ENCODE data around the gene PWWP2A.
"Not testable (repeated sequence)": the region's sequence is repeated elsewhere in the genome, so short reads cannot be mapped to it uniquely, and the experiment has no call there.

PWWP2A gene

DNA sequence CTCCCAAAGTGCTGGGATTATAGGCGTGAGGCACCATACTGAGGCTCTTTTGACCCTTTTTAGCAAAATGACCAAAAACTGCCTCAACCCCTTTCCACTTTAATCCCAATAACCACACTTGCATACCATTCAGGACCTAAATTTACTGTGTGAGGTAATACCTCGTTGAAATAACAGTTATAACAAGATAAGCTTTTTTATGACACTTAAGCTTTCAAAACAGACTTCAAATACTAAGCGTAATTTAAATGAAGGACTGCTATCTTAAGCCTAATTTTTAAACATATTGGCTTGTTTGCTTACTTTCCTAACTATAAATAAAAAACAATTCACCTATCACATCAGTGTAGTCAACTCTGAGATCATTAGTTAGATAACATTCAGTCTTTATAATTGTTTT, 37.8 kb downstream of the PWWP2A start:
- DNase-seq: no peak

DNA sequence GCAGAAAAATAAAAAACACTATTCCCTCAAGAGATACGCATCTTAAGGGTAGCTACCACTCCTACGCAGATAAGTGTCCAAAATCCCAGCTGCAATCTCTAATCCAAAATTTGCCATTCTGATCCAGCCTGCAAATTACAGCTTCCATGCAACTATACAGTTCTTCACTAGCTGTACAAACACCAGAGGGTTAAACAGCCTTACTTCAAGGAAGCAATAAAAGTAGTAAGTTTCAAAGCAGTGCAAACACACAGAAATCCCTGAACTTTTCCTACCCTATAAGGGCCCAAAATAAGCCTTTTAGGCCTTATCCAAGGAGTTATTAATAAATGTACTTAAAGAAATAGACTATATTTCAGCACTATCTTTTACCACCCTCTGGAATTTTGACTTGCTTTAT, 39.5 kb downstream of the PWWP2A start:
- no peak for DNase-seq

DNA sequence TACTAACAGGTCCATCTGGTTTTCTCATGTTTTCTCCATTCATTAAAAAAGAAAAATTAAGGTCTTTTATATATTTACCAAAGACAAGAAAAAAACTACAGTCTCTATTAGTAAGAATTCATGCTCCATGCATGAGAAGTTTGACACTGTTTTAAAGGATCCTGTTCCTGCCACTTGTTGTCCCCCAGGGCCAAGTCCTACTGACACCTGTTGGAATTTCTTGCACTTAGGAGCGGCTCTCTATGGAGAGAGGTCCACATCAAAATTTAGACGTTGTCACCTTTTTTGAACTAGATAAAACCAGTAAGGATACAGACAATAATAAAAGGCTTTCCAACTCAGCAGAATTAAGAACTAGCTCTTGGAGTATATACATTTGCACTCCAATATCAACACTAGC, 42.3 kb downstream of the PWWP2A start:
- no peak for DNase-seq

DNA sequence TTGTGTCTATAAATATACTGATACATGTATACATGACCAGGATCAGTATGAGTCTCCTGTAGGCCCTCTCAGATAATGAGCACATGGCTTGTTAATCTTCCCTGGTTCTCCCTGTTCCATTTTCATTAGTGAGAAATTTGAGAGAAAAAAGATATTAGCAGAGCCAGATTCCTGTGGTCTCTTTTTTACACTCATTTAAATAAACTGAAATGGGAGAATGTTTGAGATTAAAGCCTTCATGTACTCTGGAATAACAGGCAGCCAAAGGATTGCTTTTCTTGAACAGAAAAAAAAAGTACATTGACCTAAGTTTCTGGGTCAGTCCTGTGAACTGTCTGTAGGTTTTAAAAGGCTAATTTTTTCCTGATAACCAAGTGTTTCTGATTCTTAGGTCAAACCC, 44.2 kb downstream of the PWWP2A start:
- no peak for DNase-seq

DNA sequence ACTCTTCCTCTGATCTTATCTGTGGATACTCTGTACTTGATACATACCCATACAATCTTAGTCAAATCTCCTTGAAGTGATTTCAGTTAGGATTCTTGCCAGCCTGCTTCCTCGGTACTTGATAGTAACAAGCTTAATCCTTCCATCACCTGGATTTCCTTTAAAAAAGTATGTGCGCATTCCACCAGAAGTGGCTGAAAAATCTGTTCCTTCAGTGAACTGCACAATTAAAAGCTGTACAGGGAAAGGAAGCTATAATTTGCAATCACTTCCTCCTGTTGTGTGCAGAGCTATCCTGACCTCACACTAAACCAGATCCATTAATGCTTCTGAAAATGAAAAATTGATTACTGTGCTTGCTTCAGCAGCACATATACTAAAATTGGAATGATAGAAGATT, 47.3 kb downstream of the PWWP2A start:
- DNase-seq: no peak

DNA sequence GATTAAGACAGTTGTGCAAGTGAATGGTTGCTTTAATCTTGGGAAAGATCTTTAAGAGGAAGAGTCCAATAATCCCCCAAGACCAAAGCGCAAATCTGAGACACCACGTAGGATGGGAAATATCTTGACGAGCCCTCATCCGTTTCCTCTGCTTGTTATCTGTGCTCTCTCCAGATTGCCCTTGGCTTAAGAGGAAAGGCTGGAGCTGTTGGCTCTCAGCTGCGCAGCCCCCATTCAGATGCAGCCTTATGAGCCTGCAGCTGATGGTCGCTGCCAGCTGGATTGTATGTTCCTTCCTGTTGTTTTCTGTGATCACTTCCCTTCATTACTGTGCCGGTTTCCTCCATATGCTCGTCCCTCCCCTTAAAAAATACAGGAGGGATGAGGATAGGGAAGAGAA, 47.7 kb downstream of the PWWP2A start:
- no peak for DNase-seq

DNA sequence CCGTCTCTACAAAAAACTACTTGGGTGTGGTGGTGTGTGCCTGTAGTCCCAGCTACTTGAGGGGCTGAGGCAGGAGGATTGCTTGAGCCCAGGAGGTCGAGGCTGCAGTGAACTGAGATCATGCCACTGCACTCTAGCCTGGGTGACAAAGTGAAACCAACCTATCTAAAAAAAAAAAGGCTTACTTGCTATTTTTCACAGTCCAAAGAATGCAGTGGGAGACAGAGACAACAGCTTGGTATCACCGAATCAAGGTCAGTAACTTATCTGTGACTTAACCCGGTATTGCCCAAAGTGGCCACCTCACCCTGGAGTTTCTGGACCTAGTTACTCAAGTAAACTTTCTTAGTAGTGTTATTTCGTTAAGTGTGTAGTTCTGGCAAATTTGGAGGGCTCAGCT, 50.1 kb downstream of the PWWP2A start:
- not testable (repeated sequence) for DNase-seq

DNA sequence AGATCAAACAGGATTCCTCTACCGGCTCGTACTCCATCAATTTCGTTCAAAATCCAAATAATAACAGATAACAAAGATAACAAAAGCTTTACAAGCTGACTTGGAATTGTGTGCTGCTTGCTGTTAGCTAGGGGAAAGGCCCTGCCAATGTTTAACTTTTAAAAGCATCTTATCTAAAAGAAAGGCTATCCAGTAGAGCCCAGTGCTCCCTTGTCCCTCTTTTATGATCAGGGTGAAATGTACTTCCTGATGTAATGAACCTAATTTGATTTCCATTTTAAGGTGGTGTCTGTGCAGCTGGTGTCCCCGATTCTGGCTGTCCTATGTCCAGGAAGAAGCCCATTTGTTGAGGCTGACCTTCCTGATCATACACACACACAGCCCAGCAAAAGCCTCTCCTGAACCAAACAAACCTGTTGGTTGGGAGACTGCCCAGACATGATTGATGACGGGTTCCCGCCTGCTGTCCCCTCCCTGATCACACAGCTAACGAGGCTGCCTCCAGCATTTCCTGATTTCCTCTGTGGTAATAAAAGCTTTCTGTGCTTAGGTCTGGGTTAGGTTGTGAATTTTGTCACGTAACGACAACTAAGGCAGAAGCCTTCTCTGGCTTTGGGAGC, 54.1 kb downstream of the PWWP2A start:
- no peak for DNase-seq

DNA sequence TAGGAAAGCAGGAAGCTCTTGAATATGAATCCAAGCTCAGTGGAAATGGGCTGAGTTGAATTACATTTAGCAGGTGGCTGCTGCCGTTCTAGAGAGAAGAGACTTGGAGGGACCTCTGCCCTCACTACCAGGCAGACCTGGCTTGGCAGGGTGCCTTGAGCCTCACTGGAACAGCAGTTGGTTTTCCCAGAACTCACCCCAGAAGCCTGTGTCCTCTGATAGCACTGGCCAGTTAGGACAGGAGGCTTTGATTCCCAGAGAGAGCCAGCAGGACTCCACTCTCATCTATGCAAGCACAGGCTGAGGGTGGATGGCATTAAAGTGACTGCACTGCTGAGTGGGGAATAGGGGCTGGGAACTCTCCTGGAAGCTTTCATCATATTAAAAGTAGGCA, 54.8 kb downstream of the PWWP2A start:
- DNase-seq: no peak

DNA sequence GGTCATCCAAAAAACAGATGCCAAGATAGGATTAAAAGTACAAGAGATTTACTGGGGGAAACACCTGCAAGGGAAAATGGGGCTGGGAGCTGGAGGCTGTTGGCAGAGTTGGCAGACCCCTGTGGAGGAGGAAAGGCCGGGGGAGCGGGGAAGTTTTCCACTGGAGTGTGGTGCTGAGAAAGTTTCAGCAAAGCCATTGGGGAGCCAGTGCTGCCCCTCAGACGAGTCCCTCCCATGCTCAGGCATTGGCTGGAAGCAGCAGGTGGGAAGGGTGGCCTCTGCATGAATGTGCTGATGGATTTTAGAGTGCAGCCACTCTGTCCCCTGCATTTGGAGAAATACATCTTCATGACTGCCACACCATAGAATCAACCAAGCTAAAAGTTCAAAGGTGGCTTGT, 57.5 kb downstream of the PWWP2A start:
- DNase-seq: no peak

DNA sequence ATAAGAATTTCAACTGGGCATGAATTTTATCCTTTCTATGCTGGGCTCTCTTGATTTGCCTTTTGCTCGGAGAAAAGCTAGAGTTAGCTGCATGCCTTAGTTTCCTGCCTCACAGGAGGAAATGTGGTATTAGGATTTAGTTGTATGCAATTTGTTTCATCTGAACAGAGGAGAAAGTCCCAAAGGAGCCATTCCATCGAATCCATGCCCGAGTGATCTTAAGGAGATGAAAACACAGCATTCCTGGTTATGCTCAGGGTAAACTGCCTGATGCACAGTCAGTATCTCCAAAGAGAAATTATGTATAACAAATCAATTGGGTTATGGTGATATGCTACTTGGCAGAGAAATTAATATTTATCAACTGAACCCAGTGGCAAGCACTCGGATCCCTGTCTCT, 59.2 kb downstream of the PWWP2A start:
- DNase-seq: no peak

DNA sequence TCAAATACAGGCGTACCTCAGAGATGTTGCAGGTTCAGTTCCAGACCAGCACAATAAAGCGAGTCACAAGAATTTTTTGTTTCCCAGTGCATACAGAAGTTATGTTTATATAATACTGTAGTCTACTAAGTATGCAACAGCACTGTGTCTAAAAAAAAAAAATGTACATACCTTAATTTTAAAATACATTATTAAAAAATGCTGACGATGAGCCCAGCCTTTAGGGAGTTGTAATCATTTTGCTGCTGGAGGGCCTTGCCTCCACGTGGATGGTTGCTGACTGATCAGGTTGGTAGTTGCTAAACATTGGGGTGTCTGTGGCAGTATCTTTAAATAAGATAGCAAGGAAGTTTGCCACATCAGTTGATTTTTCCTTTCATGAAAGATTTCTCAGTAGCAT, 62.0 kb downstream of the PWWP2A start:
- DNase-seq: no peak

DNA sequence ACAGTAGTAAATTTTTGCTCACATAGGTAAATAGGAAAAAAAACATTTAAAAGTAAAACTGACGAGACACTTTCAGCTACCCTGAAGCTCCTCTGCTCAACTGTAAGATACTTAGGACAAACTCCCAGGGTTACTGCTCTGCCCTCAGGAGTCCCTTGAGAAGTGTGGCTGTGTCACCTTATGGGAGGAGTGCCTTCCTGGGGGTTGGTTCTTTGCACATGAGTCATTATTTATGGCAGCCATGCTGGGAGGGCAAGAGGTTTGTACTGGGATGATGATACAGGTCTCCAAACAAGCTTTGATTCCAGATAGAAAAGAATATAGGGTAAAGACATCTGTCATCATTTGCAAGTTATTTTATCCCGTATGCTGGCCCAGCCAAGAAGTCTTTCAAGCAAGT, 64.4 kb downstream of the PWWP2A start:
- no peak for DNase-seq

DNA sequence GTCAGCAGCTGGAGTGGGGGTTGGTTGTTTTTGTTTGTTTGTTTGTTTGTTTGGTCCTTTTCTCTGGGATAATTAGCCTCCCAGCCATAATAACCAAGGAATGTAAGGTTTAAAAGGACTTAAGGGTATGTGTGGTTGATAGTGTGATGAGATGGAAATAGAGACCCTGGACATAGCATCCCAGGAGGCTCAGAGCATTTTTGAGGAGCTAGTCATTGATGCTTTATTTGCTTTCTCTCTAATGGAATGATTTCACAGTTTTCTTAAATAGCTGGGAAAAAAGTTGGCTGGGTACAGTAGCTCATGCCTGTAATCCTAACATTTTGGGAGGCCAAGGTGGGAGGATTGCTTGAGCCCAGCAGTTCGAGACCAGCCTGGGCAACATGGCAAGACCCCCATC, 65.2 kb downstream of the PWWP2A start:
- DNase-seq: no peak

DNA sequence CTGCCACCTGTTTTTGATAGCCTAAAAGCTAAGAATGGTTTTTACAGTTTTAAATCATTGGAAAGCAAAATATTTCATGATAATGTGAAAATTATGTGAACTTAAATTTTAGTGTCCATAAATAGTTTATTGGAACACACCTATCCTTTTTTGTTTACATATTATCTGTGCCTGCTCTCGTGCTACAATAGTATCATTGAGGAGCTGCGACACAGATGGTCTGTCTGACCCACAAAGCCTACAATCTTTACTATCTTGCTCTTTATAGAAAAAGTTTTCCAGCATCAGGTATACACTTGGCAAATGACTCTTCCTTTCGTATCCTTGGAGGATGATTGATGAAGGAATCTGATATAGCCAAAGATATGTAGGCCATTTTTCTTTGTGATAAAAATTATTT, 70.2 kb downstream of the PWWP2A start:
- no peak for DNase-seq

DNA sequence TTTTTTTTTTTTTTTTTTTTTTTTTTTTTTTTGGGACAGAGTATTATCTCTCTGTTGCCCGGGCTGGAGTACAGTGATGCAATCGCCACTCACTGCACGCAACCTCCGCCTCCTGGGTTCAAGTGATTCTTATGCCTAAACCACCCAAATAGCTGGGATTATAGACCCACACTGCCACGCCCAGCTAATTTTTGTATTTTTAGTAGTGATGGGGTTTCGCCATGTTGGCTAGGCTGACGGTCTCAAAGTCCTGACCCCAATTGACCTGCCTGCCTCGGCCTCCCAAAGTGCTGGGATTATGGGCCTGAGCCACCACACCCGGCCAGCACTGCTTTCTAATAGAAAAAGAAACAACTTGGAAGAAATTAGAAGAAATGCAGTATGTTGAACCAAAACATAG, 71.1 kb downstream of the PWWP2A start:
- no peak for DNase-seq

DNA sequence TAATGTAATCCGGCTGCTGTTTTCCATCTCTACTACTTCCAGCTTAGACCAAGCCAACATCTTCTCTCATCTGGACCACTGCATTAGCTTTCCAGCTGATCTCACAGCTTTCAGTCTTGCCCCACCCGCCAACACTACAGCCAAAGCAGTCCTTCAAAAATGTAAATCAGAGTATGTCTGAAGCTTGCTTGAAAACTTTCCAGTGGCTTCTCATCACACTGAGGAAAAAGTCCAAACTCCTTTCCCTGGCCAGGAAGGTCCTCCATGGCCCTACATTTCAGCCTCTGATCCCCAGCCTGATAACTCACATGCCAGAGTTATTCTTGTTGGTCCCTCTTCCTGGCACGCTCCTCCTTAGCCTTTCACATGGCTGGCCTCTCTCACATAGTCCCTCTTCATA, 71.8 kb downstream of the PWWP2A start:
- DNase-seq: no peak

DNA sequence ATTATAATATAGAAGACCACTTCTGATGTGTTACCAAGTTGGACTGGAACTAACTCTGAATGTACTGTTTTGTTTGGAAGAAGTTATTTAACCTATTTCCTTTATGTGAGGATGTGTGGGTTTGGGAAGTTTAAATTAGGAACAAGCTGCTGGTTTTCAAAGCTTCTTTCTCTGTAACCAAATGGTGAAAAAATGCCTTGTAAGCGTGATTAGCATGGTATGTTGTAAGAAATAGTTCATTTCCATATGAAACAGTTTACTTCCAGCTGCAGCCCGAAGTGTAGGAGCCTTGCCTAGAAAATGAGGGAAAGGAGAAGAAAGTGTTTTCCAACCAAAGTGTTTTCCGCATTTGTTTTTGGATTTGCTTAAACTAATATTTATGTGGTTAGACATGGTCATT, 74.3 kb downstream of the PWWP2A start:
- no peak for DNase-seq

DNA sequence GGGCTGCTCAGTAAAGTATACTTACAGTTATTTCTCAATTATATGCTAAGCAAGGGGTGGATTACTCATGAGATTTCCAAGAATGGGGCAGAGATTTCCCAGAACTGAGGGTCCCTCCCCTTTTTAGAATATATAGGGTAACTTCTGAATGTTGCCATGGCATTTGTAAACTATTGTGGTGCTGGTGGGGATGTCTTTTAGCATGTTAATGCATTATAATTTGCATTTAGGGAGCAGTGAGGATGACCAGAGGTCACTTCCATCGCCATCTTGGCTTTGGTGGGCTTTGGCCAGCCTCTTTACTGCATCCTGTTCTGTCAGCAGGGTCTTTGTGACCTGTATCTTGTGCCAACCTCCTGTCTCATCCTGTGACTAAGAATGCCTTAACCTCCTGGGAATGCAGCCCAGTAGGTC, 74.9 kb downstream of the PWWP2A start:
- DNase-seq: no peak

DNA sequence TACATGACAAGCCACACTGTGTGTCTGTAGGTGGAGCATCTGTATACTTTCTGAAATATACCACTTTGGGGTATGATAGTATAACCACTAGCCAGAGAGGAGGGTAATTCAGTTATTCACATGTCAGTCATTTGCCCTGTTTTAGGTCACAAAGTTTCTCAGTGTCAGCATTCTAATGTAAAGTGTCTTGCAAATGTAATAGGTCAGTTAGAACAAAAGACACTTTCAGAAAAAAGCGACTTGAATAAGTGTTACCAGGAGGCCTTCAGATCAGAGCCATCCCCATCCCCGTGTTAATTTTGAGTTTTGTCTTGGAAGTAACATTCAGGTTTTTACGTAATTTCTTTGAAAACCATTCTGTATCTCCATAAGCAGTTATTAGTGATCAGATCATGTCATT, 76.6 kb downstream of the PWWP2A start:
- DNase-seq: no peak

Data from right kidney (tissue), 1 donor.